HCT116 (cell line): Measurements from ENCODE around the gene PPAT. TPM values are rescaled to one million over a fixed set of nuclear protein-coding genes. Genes with fewer than 3 reads are reported as not detected.

ENCODE experiments used
- ATAC-seq: fragments of 200-7000 bp; cut with Tn5 transposase; 2 replicates; pipeline ENCODE4 v1.9.1; 2020; ENCODE audit warnings: mild to moderate bottlenecking, moderate library complexity
- BruUV-seq: library from RNA; stranded (reverse); fragments of 400-500 nt; replicated peaks from 2 replicates; lab custom pipeline; 2021; lab: Mats Ljungman, UMichigan
- CTCF ChIA-PET: fragments of 300-600 bp; sonication (Branson Sonifier 250); formaldehyde crosslinking; loops from one replicate; lab custom pipeline; 2021; ENCODE audit warnings: antibody characterized with exemption; lab: Charles Lee
- POLR2A ChIA-PET: fragments of 300-600, 350-600 bp; sonication (Branson Sonifier 250); formaldehyde crosslinking; loops from one replicate; lab custom pipeline; 2021; ENCODE audit warnings: antibody characterized with exemption; lab: Charles Lee
- RAD21 ChIA-PET, 2 experiments: fragments of 300-600 bp; sonication (Branson Sonifier 250); formaldehyde crosslinking; loops; one replicate each; lab custom pipeline; 2023; ENCODE audit warnings: low total read pairs in 2 of 2; ENCODE audit not compliant: uncharacterized antibody in 2 of 2, unreplicated experiment in 2 of 2, low non-redundant PET in 1 of 2; lab: Charles Lee
- DNase-seq: peaks from one replicate; pipeline ENCODE4 v3.0.0-alpha.2; 2010; ENCODE audit warnings: low read depth, low spot score
- H2AFZ ChIP-seq: fragments of 200-600 bp; shearing (Covaris generic), sonication (generic); 2 replicates; pipeline ENCODE4 v1.6.1; 2017; ENCODE audit warnings: low read depth, mixed run types, mixed read lengths, antibody characterized with exemption, low read length; ENCODE audit not compliant: poor library complexity, severe bottlenecking
- H3K27ac ChIP-seq: 2 replicates; pipeline ENCODE4 v1.5.1; 2012; ENCODE audit warnings: low read depth, low read length
- H3K27me3 ChIP-seq: fragments of 200-600 bp; sonication (generic); 2 replicates; pipeline ENCODE4 v1.6.1; 2016; ENCODE audit warnings: mixed run types, low read length, mixed read lengths; ENCODE audit not compliant: insufficient read depth
- H3K36me3 ChIP-seq, 2 experiments: fragments of 200-500 bp in 1 of 2; fragments of 200-600 bp in 1 of 2; sonication (Bioruptor generic) in 1 of 2; sonication (generic) in 1 of 2; 2 replicates each; pipeline versions ENCODE4 v1.5.1 to v1.6.1; 2014 to 2016; ENCODE audit warnings: low read length in 2 of 2, inconsistent platforms in 1 of 2, mixed read lengths in 1 of 2, mixed run types in 1 of 2; ENCODE audit not compliant: insufficient read depth in 2 of 2, control insufficient read depth in 1 of 2
- H3K4me1 ChIP-seq, 2 experiments: fragments of 200-600 bp in 1 of 2; sonication (generic) in 1 of 2; 2 replicates each; pipeline versions ENCODE4 v1.5.1 to v1.6.1; 2012 to 2017; ENCODE audit warnings: low read length in 2 of 2, inconsistent platforms in 1 of 2, mild to moderate bottlenecking in 1 of 2, mixed read lengths in 1 of 2, mixed run types in 1 of 2, moderate library complexity in 1 of 2; ENCODE audit not compliant: insufficient read depth in 2 of 2, control insufficient read depth in 1 of 2
- H3K4me2 ChIP-seq: fragments of 200-600 bp; sonication (generic); 2 replicates; pipeline ENCODE4 v1.6.1; 2017; ENCODE audit warnings: mixed run types, low read length, mixed read lengths
- H3K4me3 ChIP-seq, 2 experiments: fragments of 200-600 bp in 1 of 2; sonication (generic) in 1 of 2; replicated peaks in 1 of 2; 2 replicates each; pipeline ENCODE4 v1.5.1; 2011 to 2016; ENCODE audit warnings: low read length in 2 of 2, control low read depth in 1 of 2, low read depth in 1 of 2, mild to moderate bottlenecking in 1 of 2, mixed read lengths in 1 of 2, mixed run types in 1 of 2
- H3K79me2 ChIP-seq: fragments of 200-600 bp; sonication (generic); 2 replicates; pipeline ENCODE4 v1.6.1; 2017; ENCODE audit warnings: mild to moderate bottlenecking, mixed run types, low read length, moderate library complexity, mixed read lengths; ENCODE audit not compliant: insufficient read depth
- H3K9ac ChIP-seq: fragments of 200-600 bp; sonication (generic); 2 replicates; pipeline ENCODE4 v1.6.1; 2016; ENCODE audit warnings: low read length, mixed read lengths
- H3K9me2 ChIP-seq: fragments of 200-600 bp; sonication (generic), shearing (Covaris generic); 2 replicates; pipeline ENCODE4 v1.6.1; 2017; ENCODE audit warnings: mixed run types, mild to moderate bottlenecking, moderate library complexity; ENCODE audit not compliant: insufficient read depth
- H3K9me3 ChIP-seq, 2 experiments: fragments of 200-500 bp in 1 of 2; fragments of 200-600 bp in 1 of 2; sonication (Bioruptor generic) in 1 of 2; sonication (generic) in 1 of 2; 2 replicates each; pipeline ENCODE4 v1.6.1; 2014 to 2017; ENCODE audit warnings: low read length in 2 of 2, mixed read lengths in 2 of 2, inconsistent platforms in 1 of 2, low read depth in 1 of 2, mild to moderate bottlenecking in 1 of 2, mixed run types in 1 of 2, moderate library complexity in 1 of 2; ENCODE audit not compliant: control insufficient read depth in 1 of 2, insufficient read depth in 1 of 2
- H4K20me1 ChIP-seq: fragments of 200-600 bp; sonication (generic), shearing (Covaris generic); 2 replicates; pipeline ENCODE4 v1.6.1; 2017; ENCODE audit warnings: mixed run types, mild to moderate bottlenecking, moderate library complexity; ENCODE audit not compliant: insufficient read depth
- ATF3 ChIP-seq: IDR thresholded peaks from 2 replicates; pipeline ENCODE4 v1.6.1; 2012
- CTCF ChIP-seq, 3 experiments: fragments of 200-600 bp in 1 of 3; sonication (generic) in 1 of 3; IDR thresholded peaks in 2 of 3; conservative IDR thresholded peaks in 1 of 3; 2 replicates each; pipeline ENCODE4 v1.5.1; 2012 to 2017; ENCODE audit warnings: low read depth in 2 of 3, low read length in 2 of 3, antibody characterized with exemption in 1 of 3, borderline replicate concordance in 1 of 3, control low read depth in 1 of 3, mild to moderate bottlenecking in 1 of 3, mixed read lengths in 1 of 3, mixed run types in 1 of 3, moderate library complexity in 1 of 3; ENCODE audit not compliant: insufficient read depth in 1 of 3
- EGR1 ChIP-seq: IDR thresholded peaks from 2 replicates; pipeline ENCODE4 v1.6.1; 2012; ENCODE audit warnings: low read depth
- ELF1 ChIP-seq: IDR thresholded peaks from 2 replicates; pipeline ENCODE4 v1.6.1; 2012; ENCODE audit warnings: low read depth, borderline replicate concordance
- EZH2 ChIP-seq: fragments of 200-600 bp; sonication (generic); IDR thresholded peaks from 2 replicates; pipeline ENCODE4 v1.6.1; 2017; ENCODE audit warnings: antibody characterized with exemption, mixed run types
- EZH2phosphoT487 ChIP-seq: fragments of 200-600 bp; IDR thresholded peaks from 2 replicates; pipeline ENCODE4 v1.6.1; 2018; ENCODE audit warnings: antibody characterized with exemption, borderline replicate concordance
- FOSL1 ChIP-seq: IDR thresholded peaks from 2 replicates; pipeline ENCODE4 v1.6.1; 2012; ENCODE audit warnings: low read depth
- MAX ChIP-seq: IDR thresholded peaks from 2 replicates; pipeline ENCODE4 v1.6.1; 2012
- POLR2A ChIP-seq: IDR thresholded peaks from 2 replicates; pipeline ENCODE4 v1.7.0; 2011; ENCODE audit warnings: borderline replicate concordance; ENCODE audit not compliant: insufficient read depth, insufficient read length; ENCODE audit errors: extremely low read depth
- RAD21 ChIP-seq: IDR thresholded peaks from 2 replicates; pipeline ENCODE4 v1.6.1; 2012; ENCODE audit warnings: low read depth, mild to moderate bottlenecking
- SIN3A ChIP-seq: IDR thresholded peaks from 2 replicates; pipeline ENCODE4 v1.6.1; 2012; ENCODE audit warnings: low read depth
- SP1 ChIP-seq: IDR thresholded peaks from 2 replicates; pipeline ENCODE4 v1.6.1; 2012; ENCODE audit warnings: low read depth
- TCF7L2 ChIP-seq: IDR thresholded peaks from 2 replicates; pipeline ENCODE4 v1.7.0; 2011; ENCODE audit warnings: borderline replicate concordance, inconsistent platforms; ENCODE audit not compliant: insufficient read depth, insufficient read length; ENCODE audit errors: extremely low read depth
- YY1 ChIP-seq: IDR thresholded peaks from 2 replicates; pipeline ENCODE4 v1.6.1; 2011; ENCODE audit warnings: low read length, low read depth, moderate library complexity, mild to moderate bottlenecking; ENCODE audit not compliant: insufficient replicate concordance; ENCODE audit errors: extremely low read depth
- ZBTB33 ChIP-seq: IDR thresholded peaks from 2 replicates; pipeline ENCODE4 v1.6.1; 2011; ENCODE audit warnings: mild to moderate bottlenecking, low read length, moderate library complexity; ENCODE audit not compliant: insufficient replicate concordance; ENCODE audit errors: extremely low read depth
- ZNF274 ChIP-seq: fragments of 200-500 bp; sonication (Bioruptor generic); IDR thresholded peaks from 2 replicates; pipeline ENCODE4 v1.6.1; 2014; ENCODE audit warnings: mild to moderate bottlenecking, low read depth, low read length, inconsistent platforms
- intact Hi-C: fragments of 100-400 bp; cut with micrococcal nuclease; formaldehyde crosslinking; loops from 2 replicates; pipeline ENCODE4 v1.10.0; 2022
- total RNA-seq: library from RNA; stranded (reverse); gene quantifications from one replicate; pipeline ENCODE4 v1.2.1, GENCODE V29; 2021; ENCODE audit not compliant: unreplicated experiment

PPAT gene
- total RNA-seq, 1 experiment from 2014 or later: 78.6 TPM

- no peak for TF ChIP-seq ZBTB33
- TF ChIP-seq FOSL1: no peak
- TF ChIP-seq POLR2A: no peak
- no peak for TF ChIP-seq YY1
- no peak for TF ChIP-seq SP1
- TF ChIP-seq ATF3: no peak
- no peak for TF ChIP-seq TCF7L2
- no peak for TF ChIP-seq SIN3A
- no peak for TF ChIP-seq ELF1
These were observed 40.5 kb upstream of the PPAT start (continued) for GRCh38 chr4:56475917-56476316.

- Histone ChIP-seq H3K4me3 (no peak overlapping the region; a peak in 1 of 4 replicates), H3K4me2 (peak overlapping the region; percentile 79), H3K79me2 (peaks cover 83% of the 10 kb centered on the region), H3K9me2 (no peaks in the 10 kb centered on the region), H3K9me3 (no peaks in the 10 kb centered on the region), H3K9ac (no peak overlapping the region), H3K27me3 (no peaks in the 10 kb centered on the region), H3K27ac (no peak overlapping the region), H3K36me3 (peaks cover 26 to 28% of the 10 kb centered on the region in 2 experiments; a peak in 3 of 4 replicates), H3K4me1 (peaks cover 13 to 28% of the 10 kb centered on the region in 2 experiments), H2AFZ (no peak overlapping the region), H4K20me1 (0 out of 2 replicates have a peak, but pooled peaks cover 4% of the 10 kb centered on the region)
- CTCF ChIA-PET: interaction anchor here (0.7 kb wide), 1 partner anchor 620 kb away, joined by 4 read pairs; no protein-coding TSS in a partner anchor
- no TSS peak for BruUV-seq
- DNase-seq (no peak), ATAC-seq (no peak)
- intact Hi-C loops: no loop called here
- no peak for TF ChIP-seq MAX
- TF ChIP-seq ZNF274: no peak
- no peak for TF ChIP-seq TCF7L2
- TF ChIP-seq ATF3: no peak
- TF ChIP-seq SP1: no peak
- no peak for TF ChIP-seq ELF1
- no peak for TF ChIP-seq EGR1
- no peak for TF ChIP-seq CTCF (IDR thresholded peaks at IDR 0.05 in 2 of 3, conservative IDR thresholded peaks at IDR 0.05 in 1 of 3; ENCODE audit: borderline replicate concordance in 1 of 3, insufficient read depth in 1 of 3, low read depth in 2 of 3, low read length in 2 of 3)
- TF ChIP-seq EZH2phosphoT487: no peak
- TF ChIP-seq EZH2: no peak
- no peak for TF ChIP-seq RAD21
- RAD21 ChIA-PET: no interaction called here
- POLR2A ChIA-PET: no interaction called here
These were observed 34.2 kb upstream of the PPAT start for GRCh38 chr4:56469489-56470210.
